Measurements from ENCODE around the gene OBSCN. TPM values are rescaled to one million over a fixed set of nuclear protein-coding genes. Genes with fewer than 3 reads are reported as not detected.

OBSCN gene
- total RNA-seq, 1 experiment from 2014 or later = 29.1 TPM

DNA sequence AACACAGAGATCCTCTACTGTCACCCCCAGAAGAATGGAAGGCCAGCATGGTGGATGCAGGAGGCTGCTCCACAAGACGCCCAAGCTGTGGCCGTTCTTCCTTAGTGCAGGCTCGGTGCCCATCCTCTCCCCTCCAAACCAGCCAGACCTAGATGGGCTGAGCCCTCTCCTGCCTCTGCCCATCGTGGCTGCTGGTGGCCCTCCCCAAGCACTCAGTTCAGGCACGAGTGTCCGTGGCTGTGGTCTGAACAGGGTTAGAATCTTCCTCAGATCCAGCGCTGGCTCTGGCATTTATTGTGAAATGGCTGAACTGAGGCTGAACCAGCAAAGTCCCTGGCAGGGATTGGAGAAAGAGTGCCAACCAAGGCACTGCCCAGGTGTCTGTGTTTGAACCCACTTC, 139.3 kb downstream of the OBSCN start:
- intact Hi-C loops (cut with micrococcal nuclease) = no loop called here
- Histone ChIP-seq H3K4me3 (ENCODE audit: low read length) (no peak overlapping the region), H3K4me1 (ENCODE audit: insufficient read depth, low read length) (no peaks in the 10 kb centered on the region), H3K9me3 (ENCODE audit: low read length) (peaks cover 9% of the 10 kb centered on the region; the same call in 1 of the 2 replicates), H3F3A (ENCODE audit: low read length, unreplicated experiment) (no peaks in the 10 kb centered on the region), H3K79me2 (ENCODE audit: low read length) (no peaks in the 10 kb centered on the region), H3K9ac (ENCODE audit: low read length) (no peak overlapping the region), H3K27ac (ENCODE audit: low read length) (no peak overlapping the region), H3K4me2 (ENCODE audit: low read length) (no peak overlapping the region), H4K20me1 (ENCODE audit: low read length) (no peaks in the 10 kb centered on the region), H3K9me2 (replicated peaks; ENCODE audit: low read length) (no peaks in the 10 kb centered on the region), H3K36me3 (ENCODE audit: low read depth, low read length) (peaks cover 6% of the 10 kb centered on the region; the same call in 1 of the 2 replicates), H3K27me3 (ENCODE audit: low read length) (no peaks in the 10 kb centered on the region), H2AFZ (ENCODE audit: low read length) (no peak overlapping the region)
- CTCF ChIA-PET = no interaction called here
- POLR2A ChIA-PET (ENCODE audit: unreplicated experiment) = no interaction called here
- DNase-seq = no peak
- TF ChIP-seq EZH2 (IDR thresholded peaks at IDR 0.05; ENCODE audit: low read length, unreplicated experiment) (no peak), EZH2phosphoT487 (IDR thresholded peaks at IDR 0.05; ENCODE audit: borderline replicate concordance, low read length) (no peak)
- TF ChIP-seq, protein P1, sequence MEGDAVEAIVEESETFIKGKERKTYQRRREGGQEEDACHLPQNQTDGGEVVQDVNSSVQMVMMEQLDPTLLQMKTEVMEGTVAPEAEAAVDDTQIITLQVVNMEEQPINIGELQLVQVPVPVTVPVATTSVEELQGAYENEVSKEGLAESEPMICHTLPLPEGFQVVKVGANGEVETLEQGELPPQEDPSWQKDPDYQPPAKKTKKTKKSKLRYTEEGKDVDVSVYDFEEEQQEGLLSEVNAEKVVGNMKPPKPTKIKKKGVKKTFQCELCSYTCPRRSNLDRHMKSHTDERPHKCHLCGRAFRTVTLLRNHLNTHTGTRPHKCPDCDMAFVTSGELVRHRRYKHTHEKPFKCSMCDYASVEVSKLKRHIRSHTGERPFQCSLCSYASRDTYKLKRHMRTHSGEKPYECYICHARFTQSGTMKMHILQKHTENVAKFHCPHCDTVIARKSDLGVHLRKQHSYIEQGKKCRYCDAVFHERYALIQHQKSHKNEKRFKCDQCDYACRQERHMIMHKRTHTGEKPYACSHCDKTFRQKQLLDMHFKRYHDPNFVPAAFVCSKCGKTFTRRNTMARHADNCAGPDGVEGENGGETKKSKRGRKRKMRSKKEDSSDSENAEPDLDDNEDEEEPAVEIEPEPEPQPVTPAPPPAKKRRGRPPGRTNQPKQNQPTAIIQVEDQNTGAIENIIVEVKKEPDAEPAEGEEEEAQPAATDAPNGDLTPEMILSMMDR (conservative IDR thresholded peaks at IDR 0.05; ENCODE audit: low read depth, low read length) = no peak
- no TSS peak for BruUV-seq (replicated peaks)
- ATAC-seq = no peak

DNA sequence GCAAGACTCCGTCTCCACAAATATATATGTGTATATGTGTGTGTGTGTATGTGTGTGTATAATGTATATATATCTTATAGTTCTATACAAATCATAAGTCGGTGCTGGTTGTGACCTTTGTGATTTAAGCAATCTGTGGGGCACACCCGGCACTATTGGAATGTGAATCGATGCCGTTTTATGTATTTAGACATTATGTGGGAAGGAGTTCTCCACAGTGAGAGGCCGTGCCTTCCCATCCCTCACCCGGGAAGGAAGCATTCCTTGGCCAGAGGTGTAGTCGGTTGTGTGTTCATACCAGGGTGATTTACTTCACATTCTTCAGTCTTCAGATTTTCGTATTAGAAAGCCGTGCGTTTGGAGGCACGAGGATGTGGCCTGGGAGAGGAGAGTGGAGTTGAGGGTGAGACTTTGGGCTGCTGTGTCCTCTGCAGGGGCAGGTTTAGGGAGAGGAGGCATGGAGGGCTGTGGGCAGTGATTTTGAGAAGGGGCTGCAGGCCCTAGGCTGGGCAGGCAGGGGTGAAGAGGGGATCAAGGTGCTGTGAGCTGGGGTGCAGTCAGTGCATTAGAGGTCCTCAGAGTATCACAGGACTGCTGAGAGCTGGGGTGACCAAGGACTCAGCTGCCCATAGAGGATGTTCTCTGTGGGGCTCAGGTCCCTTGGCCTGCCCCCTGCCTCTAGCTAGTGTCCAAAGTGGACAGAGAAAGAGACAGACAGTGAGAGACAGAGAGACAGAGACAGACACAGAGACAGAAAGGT, 141.0 kb downstream of the OBSCN start:
- no peaks in the 10 kb centered on the region for H3K79me2 ChIP-seq (ENCODE audit: low read length)
- no peaks in the 10 kb centered on the region for H3K4me1 ChIP-seq (ENCODE audit: insufficient read depth, low read length)
- no peak overlapping the region for H3K27ac ChIP-seq (ENCODE audit: low read length)
- H3K4me2 ChIP-seq (ENCODE audit: low read length) = no peak overlapping the region
- BruUV-seq (replicated peaks) = no TSS peak
- DNase-seq (no peak), ATAC-seq (no peak)
- TF ChIP-seq EZH2phosphoT487 (IDR thresholded peaks at IDR 0.05; ENCODE audit: borderline replicate concordance, low read length) (no peak), EZH2 (IDR thresholded peaks at IDR 0.05; ENCODE audit: low read length, unreplicated experiment) (no peak)
- TF ChIP-seq, protein P1 (conservative IDR thresholded peaks at IDR 0.05; ENCODE audit: low read depth, low read length) = no peak
- ChIA-PET POLR2A (ENCODE audit: unreplicated experiment) (no interaction called here), CTCF (interaction anchor here (0.5 kb wide), 1 partner anchor 1803 kb away, joined by 3 read pairs; no protein-coding TSS in a partner anchor)
- H3K9ac ChIP-seq (ENCODE audit: low read length) = no peak overlapping the region
- no peaks in the 10 kb centered on the region for H3K27me3 ChIP-seq (ENCODE audit: low read length)
- no peak overlapping the region for H3K4me3 ChIP-seq (ENCODE audit: low read length)
- no peaks in the 10 kb centered on the region for H3F3A ChIP-seq (ENCODE audit: low read length, unreplicated experiment)
- no peaks in the 10 kb centered on the region for H4K20me1 ChIP-seq (ENCODE audit: low read length)
- H3K9me3 ChIP-seq (ENCODE audit: low read length) = peaks cover 7% of the 10 kb centered on the region; the same call in 1 of the 2 replicates
- H2AFZ ChIP-seq (ENCODE audit: low read length) = no peak overlapping the region
- peaks cover 5% of the 10 kb centered on the region; the same call in 1 of the 2 replicates for H3K36me3 ChIP-seq (ENCODE audit: low read depth, low read length)
- H3K9me2 ChIP-seq (replicated peaks; ENCODE audit: low read length) = no peaks in the 10 kb centered on the region
- intact Hi-C loops (cut with micrococcal nuclease) = no loop called here

DNA sequence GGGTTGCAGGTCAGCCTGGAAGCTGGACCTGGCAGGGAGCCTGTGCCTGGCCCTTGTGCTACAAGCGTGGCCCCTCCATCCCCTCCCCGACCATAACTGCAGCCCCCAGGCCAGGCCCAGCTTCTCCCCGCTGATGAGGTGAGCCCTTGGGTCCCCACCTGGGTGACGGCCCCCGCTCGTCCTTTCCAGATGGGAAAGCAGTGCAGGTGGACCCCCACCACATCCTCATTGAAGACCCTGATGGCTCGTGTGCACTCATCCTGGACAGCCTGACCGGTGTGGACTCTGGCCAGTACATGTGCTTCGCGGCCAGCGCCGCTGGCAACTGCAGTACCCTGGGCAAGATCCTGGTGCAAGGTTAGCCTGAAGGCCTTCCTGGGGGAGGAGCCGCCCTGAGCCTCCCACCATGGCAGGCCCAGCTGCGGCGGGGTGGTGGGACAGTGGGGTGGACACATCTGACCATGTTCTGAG, 141.9 kb downstream of the OBSCN start:
- no peak overlapping the region for H3K9ac ChIP-seq (ENCODE audit: low read length)
- H3K4me2 ChIP-seq (ENCODE audit: low read length) = no peak overlapping the region
- no TSS peak for BruUV-seq (replicated peaks)
- ATAC-seq (no peak), DNase-seq (no peak)
- H4K20me1 ChIP-seq (ENCODE audit: low read length) = no peaks in the 10 kb centered on the region
- no peak overlapping the region for H2AFZ ChIP-seq (ENCODE audit: low read length)
- no peaks in the 10 kb centered on the region for H3K79me2 ChIP-seq (ENCODE audit: low read length)
- H3K4me1 ChIP-seq (ENCODE audit: insufficient read depth, low read length) = no peaks in the 10 kb centered on the region
- no peaks in the 10 kb centered on the region for H3K9me3 ChIP-seq (ENCODE audit: low read length)
- no peaks in the 10 kb centered on the region for H3F3A ChIP-seq (ENCODE audit: low read length, unreplicated experiment)
- CTCF ChIA-PET = no interaction called here
- no peak overlapping the region for H3K27ac ChIP-seq (ENCODE audit: low read length)
- no peaks in the 10 kb centered on the region for H3K9me2 ChIP-seq (replicated peaks; ENCODE audit: low read length)
- POLR2A ChIA-PET (ENCODE audit: unreplicated experiment) = no interaction called here
- intact Hi-C loops (cut with micrococcal nuclease) = no loop called here
- no peaks in the 10 kb centered on the region for H3K27me3 ChIP-seq (ENCODE audit: low read length)
- H3K36me3 ChIP-seq (ENCODE audit: low read depth, low read length) = no peaks in the 10 kb centered on the region
- no peak overlapping the region for H3K4me3 ChIP-seq (ENCODE audit: low read length)
- TF ChIP-seq EZH2 (IDR thresholded peaks at IDR 0.05; ENCODE audit: low read length, unreplicated experiment) (no peak), EZH2phosphoT487 (IDR thresholded peaks at IDR 0.05; ENCODE audit: borderline replicate concordance, low read length) (no peak)
- TF ChIP-seq, protein P1 (conservative IDR thresholded peaks at IDR 0.05; ENCODE audit: low read depth, low read length) = no peak

Measured in PC-3 (cell line).